GM12878 (cell line): ENCODE measurements around the gene F12. TPM values are rescaled to one million over a fixed set of nuclear protein-coding genes. Genes with fewer than 3 reads are reported as not detected.

Experiments used
- ATAC-seq: fragments of 200-7000 bp; cut with Tn5 transposase; 3 replicates; pipeline ENCODE4 v1.9.1; 2020; ENCODE audit warnings: mild to moderate bottlenecking, moderate library complexity
- BruUV-seq: library from RNA; stranded (reverse); fragments of 400-500 nt; replicated peaks from 2 replicates; lab custom pipeline; 2021; lab: Mats Ljungman, UMichigan
- CTCF ChIA-PET: fragments of 300-600 bp; sonication (Branson Sonifier 250); formaldehyde crosslinking; extraction: SDS; loops from one replicate; lab custom pipeline; 2021; ENCODE audit warnings: inconsistent platforms; lab: Yijun Ruan, JAX
- POLR2A ChIA-PET: fragments of 350-600 bp; formaldehyde crosslinking; extraction: SDS; loops from one replicate; lab custom pipeline; 2021; ENCODE audit warnings: inconsistent platforms; lab: Charles Lee
- RAD21 ChIA-PET: fragments of 300-600 bp; sonication (Branson Sonifier 250); formaldehyde crosslinking; loops from one replicate; lab custom pipeline; 2023; ENCODE audit warnings: antibody characterized with exemption; ENCODE audit not compliant: unreplicated experiment; lab: Charles Lee
- SMC1A ChIA-PET: fragments of 300-600 bp; sonication (Branson Sonifier 250); formaldehyde crosslinking; loops from one replicate; lab custom pipeline; 2023; ENCODE audit not compliant: unreplicated experiment, uncharacterized antibody; lab: Charles Lee
- DNase-seq: peaks from one replicate; pipeline ENCODE4 v3.0.0-alpha.2; 2011; ENCODE audit warnings: low read depth, low spot score
- FAIRE-seq: peaks from 3 replicates; lab custom pipeline; 2011; peaks lifted over from hg19 to GRCh38; lab: Jason Lieb, UNC
- H2AFZ ChIP-seq: 2 replicates; pipeline ENCODE4 v1.6.0; 2011; ENCODE audit warnings: low read depth, low read length, control low read depth; ENCODE audit not compliant: control insufficient read depth
- H3K27ac ChIP-seq: 2 replicates; pipeline ENCODE4 v1.5.1; 2011; ENCODE audit warnings: control low read depth; ENCODE audit not compliant: control insufficient read depth, insufficient read depth
- H3K27me3 ChIP-seq, 2 experiments: replicated peaks in 1 of 2; 2 replicates each; pipeline versions ENCODE4 v1.6.0 to v1.6.1; 2011; ENCODE audit warnings: low read length in 1 of 2; ENCODE audit not compliant: control insufficient read depth in 2 of 2, insufficient read depth in 2 of 2
- H3K36me3 ChIP-seq, 2 experiments: 2 replicates each; pipeline ENCODE4 v1.5.1; 2011; ENCODE audit warnings: low read length in 1 of 2; ENCODE audit not compliant: control insufficient read depth in 2 of 2, insufficient read depth in 2 of 2
- H3K4me1 ChIP-seq: 2 replicates; pipeline ENCODE4 v1.6.1; 2011; ENCODE audit warnings: mild to moderate bottlenecking, low read length, moderate library complexity, mixed read lengths; ENCODE audit not compliant: control insufficient read depth, insufficient read depth
- H3K4me2 ChIP-seq: 2 replicates; pipeline ENCODE4 v1.6.0; 2011; ENCODE audit warnings: control low read depth; ENCODE audit not compliant: control insufficient read depth, insufficient read depth
- H3K4me3 ChIP-seq: fragments of 200-600 bp; sonication (generic); 2 replicates; pipeline ENCODE4 v1.5.1; 2016
- H3K79me2 ChIP-seq: 2 replicates; pipeline ENCODE4 v1.6.0; 2011; ENCODE audit warnings: low read length; ENCODE audit not compliant: control insufficient read depth, insufficient read depth
- H3K9ac ChIP-seq: 2 replicates; pipeline ENCODE4 v1.8.0; 2011; ENCODE audit warnings: low read length, control low read depth, mixed read lengths; ENCODE audit not compliant: control insufficient read depth, insufficient read depth
- H3K9me3 ChIP-seq: replicated peaks from 3 replicates; pipeline ENCODE4 v1.5.1; 2011; ENCODE audit warnings: mild to moderate bottlenecking, low read length; ENCODE audit not compliant: control insufficient read depth, insufficient read depth
- H4K20me1 ChIP-seq: 2 replicates; pipeline ENCODE4 v1.6.0; 2011; ENCODE audit not compliant: control insufficient read depth, insufficient read depth
- BRCA1 ChIP-seq: IDR thresholded peaks from 2 replicates; pipeline ENCODE4 v1.6.1; 2011; ENCODE audit warnings: low read depth, low read length, improper control_type of control experiment
- CBX3 ChIP-seq: fragments of 200-600 bp; sonication (generic); IDR thresholded peaks from 2 replicates; pipeline ENCODE4 v1.6.1; 2016; ENCODE audit warnings: low read depth, borderline replicate concordance
- CHD4 ChIP-seq: fragments of 200-600 bp; sonication (generic); IDR thresholded peaks from 2 replicates; pipeline ENCODE4 v1.6.1; 2016; ENCODE audit warnings: mild to moderate bottlenecking
- CTCF ChIP-seq, 3 experiments: IDR thresholded peaks in 2 of 3; conservative IDR thresholded peaks in 1 of 3; 2 replicates each; pipeline ENCODE4 v1.5.1; 2011; ENCODE audit warnings: low read depth in 3 of 3, low read length in 3 of 3, mild to moderate bottlenecking in 3 of 3, control low read depth in 2 of 3, moderate library complexity in 2 of 3, inconsistent platforms in 1 of 3, mixed read lengths in 1 of 3; ENCODE audit not compliant: control insufficient read depth in 2 of 3, insufficient read depth in 1 of 3; ENCODE audit errors: extremely low read depth in 1 of 3
- GABPA ChIP-seq: IDR thresholded peaks from 2 replicates; pipeline ENCODE4 v1.6.1; 2014; ENCODE audit warnings: antibody characterized with exemption, low read depth, mild to moderate bottlenecking, inconsistent platforms
- GATAD2B ChIP-seq: fragments of 450-650 bp; conservative IDR thresholded peaks from 2 replicates; pipeline ENCODE4 v1.6.1; 2017; ENCODE audit warnings: low read depth, mild to moderate bottlenecking, moderate library complexity
- LARP7 ChIP-seq: fragments of 450-650 bp; IDR thresholded peaks from 2 replicates; pipeline ENCODE4 v1.6.1; 2017; ENCODE audit warnings: mild to moderate bottlenecking
- MEF2A ChIP-seq: IDR thresholded peaks from 2 replicates; pipeline ENCODE4 v1.6.1; 2011; ENCODE audit warnings: low read depth, mild to moderate bottlenecking, low read length, moderate library complexity; ENCODE audit not compliant: insufficient read depth
- MEF2B ChIP-seq: fragments of 450-650 bp; IDR thresholded peaks from 2 replicates; pipeline ENCODE4 v1.6.1; 2018; ENCODE audit warnings: mild to moderate bottlenecking, moderate library complexity; ENCODE audit not compliant: partially characterized antibody, poor library complexity, severe bottlenecking
- NBN ChIP-seq: fragments of 450-650 bp; IDR thresholded peaks from 2 replicates; pipeline ENCODE4 v1.6.1; 2016
- SIX5 ChIP-seq: IDR thresholded peaks from 2 replicates; pipeline ENCODE4 v1.6.1; 2011; ENCODE audit warnings: mild to moderate bottlenecking, low read depth, low read length, moderate library complexity; ENCODE audit not compliant: severe bottlenecking
- SMAD5 ChIP-seq: IDR thresholded peaks from 2 replicates; pipeline ENCODE4 v1.6.1; 2016; ENCODE audit warnings: antibody characterized with exemption, low read depth
- SUPT20H ChIP-seq: IDR thresholded peaks from 2 replicates; pipeline ENCODE4 v1.6.1; 2011; ENCODE audit warnings: low read depth, mild to moderate bottlenecking, low read length, moderate library complexity, borderline replicate concordance; ENCODE audit not compliant: control insufficient read depth
- WGBS: methylation state at CpG from one replicate; pipeline ENCODE4 v1.1.6; 2016; ENCODE audit warnings: low lambda C conversion rate; ENCODE audit not compliant: insufficient replicate concordance, insufficient coverage; ENCODE audit errors: missing lambda C conversion rate; 5-methylcytosine and 5-hydroxymethylcytosine counted together
- in situ Hi-C: fragments of 300-500 bp; cut with MboI; formaldehyde crosslinking; loops from 9 replicates; pipeline ENCODE4 v1.14.3; 2018; ENCODE audit warnings: mixed read lengths
- intact Hi-C: fragments of 100-400 bp; cut with micrococcal nuclease; formaldehyde crosslinking; loops from one replicate; pipeline ENCODE4 v1.14.2; 2022; ENCODE audit not compliant: unreplicated experiment
- polyA plus RNA-seq, 11 experiments: library from polyadenylated mRNA; depleted of rRNA in 4 of 11; unstranded in 6 of 11; stranded (reverse) in 5 of 11; fragments of >200 nt; fragmentation: Nextera tagmentation in 4 of 11; fragmentation: Illumina TruSeq in 1 of 11; extraction: Ambion mirVana in 4 of 11; extraction: Trizol in 1 of 11; gene quantifications; 1 replicate in 1 of 11; 2 replicates in 10 of 11; pipeline versions ENCODE4 v1.2.1 to v1.2.3, GENCODE V29; 2011 to 2016; ENCODE audit warnings: inconsistent platforms in 2 of 11, missing spikeins in 2 of 11, low read depth in 1 of 11
- total RNA-seq, 4 experiments: library from RNA; depleted of rRNA in 3 of 4; stranded (reverse); fragments of >200 nt in 3 of 4; fragmentation: Illumina TruSeq in 1 of 4; extraction: Trizol in 1 of 4; gene quantifications; 2 replicates each; pipeline versions ENCODE4 v1.2.1 to v1.2.3, GENCODE V29; 2013 to 2021
- TF ChIP-seq, protein P1 (sequence below): IDR thresholded peaks from 2 replicates; pipeline ENCODE4 v1.6.1; 2011; ENCODE audit warnings: mild to moderate bottlenecking, low read depth, low read length, moderate library complexity; ENCODE audit not compliant: insufficient replicate concordance
- TF ChIP-seq, protein P2 (sequence below): fragments of 450-650 bp; IDR thresholded peaks from 2 replicates; pipeline ENCODE4 v1.6.1; 2018; ENCODE audit warnings: borderline replicate concordance, mild to moderate bottlenecking; ENCODE audit not compliant: partially characterized antibody

The F12 gene
- total and polyA plus RNA-seq, 10 of the 15 experiments (the other 5 are each of a cell fraction or from before 2014, with no cell fraction given): 0.25 to 11.3 (median 5.5) TPM

DNA sequence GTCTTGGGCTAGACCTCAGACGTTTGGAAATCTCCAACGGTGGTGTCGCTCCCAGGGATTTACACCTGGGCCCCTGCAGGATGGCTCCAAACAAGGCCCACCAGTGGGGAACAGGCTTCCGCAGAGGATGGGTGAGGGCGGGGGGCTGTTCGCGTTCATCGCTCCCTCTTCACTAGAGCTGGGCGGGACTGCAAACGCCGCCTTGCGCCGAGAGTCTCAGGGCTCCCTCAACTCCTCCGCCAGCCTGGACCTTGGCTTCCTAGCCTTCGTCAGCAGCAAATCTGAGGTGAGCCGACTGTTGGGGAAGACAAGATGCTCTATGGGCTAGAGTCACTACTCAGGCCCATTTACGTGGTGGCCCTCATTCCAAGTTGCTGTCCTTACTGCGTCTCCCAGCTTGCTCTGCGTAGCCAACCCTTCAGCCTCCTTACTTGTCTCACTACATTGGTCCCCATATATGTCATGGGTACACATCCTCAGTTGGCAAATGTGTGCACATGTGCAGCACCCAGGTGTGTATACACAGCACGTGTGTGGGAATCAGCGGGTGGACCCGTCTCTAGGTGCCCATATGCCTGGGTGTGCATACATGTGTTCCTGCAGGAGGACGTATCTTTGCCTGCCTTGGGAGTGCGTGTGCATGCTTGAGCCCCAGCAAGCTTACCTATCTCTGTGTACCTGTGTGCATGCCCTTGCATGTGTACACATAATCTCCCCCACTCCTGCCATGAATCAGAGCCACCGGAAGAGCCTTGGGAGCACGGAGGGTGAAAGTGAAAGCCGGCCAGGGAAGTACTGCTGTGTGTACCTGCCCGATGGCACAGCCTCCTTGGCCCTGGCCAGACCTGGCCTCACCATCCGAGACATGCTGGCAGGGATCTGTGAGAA is 41.1 kb downstream of the F12 start (continued):
- TF ChIP-seq SUPT20H (no peak), LARP7 (no peak), BRCA1 (no peak)
- TF ChIP-seq, protein P1, sequence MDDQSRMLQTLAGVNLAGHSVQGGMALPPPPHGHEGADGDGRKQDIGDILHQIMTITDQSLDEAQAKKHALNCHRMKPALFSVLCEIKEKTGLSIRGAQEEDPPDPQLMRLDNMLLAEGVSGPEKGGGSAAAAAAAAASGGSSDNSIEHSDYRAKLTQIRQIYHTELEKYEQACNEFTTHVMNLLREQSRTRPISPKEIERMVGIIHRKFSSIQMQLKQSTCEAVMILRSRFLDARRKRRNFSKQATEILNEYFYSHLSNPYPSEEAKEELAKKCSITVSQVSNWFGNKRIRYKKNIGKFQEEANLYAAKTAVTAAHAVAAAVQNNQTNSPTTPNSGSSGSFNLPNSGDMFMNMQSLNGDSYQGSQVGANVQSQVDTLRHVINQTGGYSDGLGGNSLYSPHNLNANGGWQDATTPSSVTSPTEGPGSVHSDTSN: no peak

DNA sequence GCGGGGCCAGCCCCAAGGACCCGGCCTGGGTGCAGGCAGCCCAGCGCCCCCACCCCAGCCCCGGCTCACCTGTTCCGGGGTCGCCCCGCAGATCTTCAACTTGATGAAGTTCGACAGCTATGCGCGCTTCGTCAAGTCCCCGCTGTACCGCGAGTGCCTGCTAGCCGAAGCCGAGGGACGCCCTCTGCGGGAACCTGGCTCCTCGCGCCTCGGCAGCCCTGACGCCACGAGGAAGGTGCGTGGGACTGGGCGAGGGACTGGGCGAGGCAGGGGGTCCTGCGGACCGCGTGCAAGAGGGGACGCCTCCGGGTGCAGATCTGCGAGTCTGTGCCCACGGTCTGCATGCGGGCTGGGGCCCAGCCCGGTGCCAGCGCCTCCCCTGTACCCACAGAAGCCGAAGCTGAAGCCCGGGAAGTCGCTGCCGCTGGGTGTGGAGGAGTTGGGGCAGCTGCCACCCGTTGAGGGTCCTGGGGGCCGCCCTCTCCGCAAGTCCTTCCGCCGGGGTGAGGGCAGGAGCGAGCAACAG is 42.0 kb downstream of the F12 start:
- H3K4me2 ChIP-seq: no peak overlapping the region
- no peak overlapping the region for H3K4me3 ChIP-seq
- no peaks in the 10 kb centered on the region for H3K27me3 ChIP-seq
- RAD21 ChIA-PET: interaction anchor here (0.7 to 0.8 kb wide), 2 partner anchors 11 to 22 kb away, joined by 3 read pairs; no protein-coding TSS in a partner anchor
- POLR2A ChIA-PET: interaction anchor here (0.6 kb wide), 1 partner anchor 16 kb away, joined by 3 read pairs; no protein-coding TSS in a partner anchor
- H2AFZ ChIP-seq: no peak overlapping the region
- SMC1A ChIA-PET: no interaction called here
- CTCF ChIA-PET: no interaction called here
- H3K36me3 ChIP-seq: peaks cover 12 to 14% of the 10 kb centered on the region in 2 experiments
- in situ Hi-C loops: no loop called here
- peaks cover 25% of the 10 kb centered on the region for H3K79me2 ChIP-seq
- intact Hi-C loops: no loop called here
- H3K27ac ChIP-seq: no peak overlapping the region
- no peaks in the 10 kb centered on the region for H3K9me3 ChIP-seq
- no peaks in the 10 kb centered on the region for H4K20me1 ChIP-seq
- no peak overlapping the region for H3K9ac ChIP-seq
- ATAC-seq (no peak), DNase-seq (no peak), FAIRE-seq (no peak)
- H3K4me1 ChIP-seq: peaks cover 56% of the 10 kb centered on the region
- WGBS: 98% methylated on average over 42 of the region's 46 CpGs
- no TSS peak for BruUV-seq
- no peak for TF ChIP-seq NBN
- TF ChIP-seq CBX3: no peak
- TF ChIP-seq MEF2A: no peak
- TF ChIP-seq GABPA: no peak
- TF ChIP-seq, protein P2, sequence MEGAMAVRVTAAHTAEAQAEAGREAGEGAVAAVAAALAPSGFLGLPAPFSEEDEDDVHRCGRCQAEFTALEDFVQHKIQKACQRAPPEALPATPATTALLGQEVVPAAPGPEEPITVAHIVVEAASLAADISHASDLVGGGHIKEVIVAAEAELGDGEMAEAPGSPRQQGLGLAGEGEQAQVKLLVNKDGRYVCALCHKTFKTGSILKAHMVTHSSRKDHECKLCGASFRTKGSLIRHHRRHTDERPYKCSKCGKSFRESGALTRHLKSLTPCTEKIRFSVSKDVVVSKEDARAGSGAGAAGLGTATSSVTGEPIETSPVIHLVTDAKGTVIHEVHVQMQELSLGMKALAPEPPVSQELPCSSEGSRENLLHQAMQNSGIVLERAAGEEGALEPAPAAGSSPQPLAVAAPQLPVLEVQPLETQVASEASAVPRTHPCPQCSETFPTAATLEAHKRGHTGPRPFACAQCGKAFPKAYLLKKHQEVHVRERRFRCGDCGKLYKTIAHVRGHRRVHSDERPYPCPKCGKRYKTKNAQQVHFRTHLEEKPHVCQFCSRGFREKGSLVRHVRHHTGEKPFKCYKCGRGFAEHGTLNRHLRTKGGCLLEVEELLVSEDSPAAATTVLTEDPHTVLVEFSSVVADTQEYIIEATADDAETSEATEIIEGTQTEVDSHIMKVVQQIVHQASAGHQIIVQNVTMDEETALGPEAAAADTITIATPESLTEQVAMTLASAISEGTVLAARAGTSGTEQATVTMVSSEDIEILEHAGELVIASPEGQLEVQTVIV: no peak
- TF ChIP-seq SIX5: no peak
- no peak for TF ChIP-seq CHD4
- TF ChIP-seq CTCF (IDR thresholded peaks at IDR 0.05 in 2 of 3, conservative IDR thresholded peaks at IDR 0.05 in 1 of 3; ENCODE audit: control insufficient read depth in 2 of 3, extremely low read depth in 1 of 3, insufficient read depth in 1 of 3, low read depth in 3 of 3, low read length in 3 of 3): no peak
- TF ChIP-seq SMAD5: no peak
- no peak for TF ChIP-seq MEF2B
- TF ChIP-seq GATAD2B: no peak
